ENCODE results near the gene TNFRSF14.

GRCh38 chr1:2602866-2603520 is 46.8 kb downstream of the TNFRSF14 start:
- TF ChIP-seq, protein P1, sequence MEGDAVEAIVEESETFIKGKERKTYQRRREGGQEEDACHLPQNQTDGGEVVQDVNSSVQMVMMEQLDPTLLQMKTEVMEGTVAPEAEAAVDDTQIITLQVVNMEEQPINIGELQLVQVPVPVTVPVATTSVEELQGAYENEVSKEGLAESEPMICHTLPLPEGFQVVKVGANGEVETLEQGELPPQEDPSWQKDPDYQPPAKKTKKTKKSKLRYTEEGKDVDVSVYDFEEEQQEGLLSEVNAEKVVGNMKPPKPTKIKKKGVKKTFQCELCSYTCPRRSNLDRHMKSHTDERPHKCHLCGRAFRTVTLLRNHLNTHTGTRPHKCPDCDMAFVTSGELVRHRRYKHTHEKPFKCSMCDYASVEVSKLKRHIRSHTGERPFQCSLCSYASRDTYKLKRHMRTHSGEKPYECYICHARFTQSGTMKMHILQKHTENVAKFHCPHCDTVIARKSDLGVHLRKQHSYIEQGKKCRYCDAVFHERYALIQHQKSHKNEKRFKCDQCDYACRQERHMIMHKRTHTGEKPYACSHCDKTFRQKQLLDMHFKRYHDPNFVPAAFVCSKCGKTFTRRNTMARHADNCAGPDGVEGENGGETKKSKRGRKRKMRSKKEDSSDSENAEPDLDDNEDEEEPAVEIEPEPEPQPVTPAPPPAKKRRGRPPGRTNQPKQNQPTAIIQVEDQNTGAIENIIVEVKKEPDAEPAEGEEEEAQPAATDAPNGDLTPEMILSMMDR (conservative IDR thresholded peaks at IDR 0.05; ENCODE audit: low read length), result no peak
- no peak for TF ChIP-seq EZH2phosphoT487 (IDR thresholded peaks at IDR 0.05; ENCODE audit: borderline replicate concordance, low read depth, low read length)
